Hindlimb muscle (tissue), 1 donor: ENCODE data around the gene HHATL. TPM values are rescaled to one million over a fixed set of nuclear protein-coding genes. Genes with fewer than 3 reads are reported as not detected.

Source experiments
- DNase-seq: peaks from one replicate; pipeline ENCODE4 v3.0.0-alpha.2; 2013
- polyA plus RNA-seq: library from polyadenylated mRNA; unstranded; fragments of 120-200 nt; gene quantifications from one replicate; pipeline ENCODE4 v1.2.1, GENCODE V29; 2013; ENCODE audit not compliant: insufficient read length

The HHATL gene
- polyA plus RNA-seq, 1 donor = 70.3 TPM

DNA sequence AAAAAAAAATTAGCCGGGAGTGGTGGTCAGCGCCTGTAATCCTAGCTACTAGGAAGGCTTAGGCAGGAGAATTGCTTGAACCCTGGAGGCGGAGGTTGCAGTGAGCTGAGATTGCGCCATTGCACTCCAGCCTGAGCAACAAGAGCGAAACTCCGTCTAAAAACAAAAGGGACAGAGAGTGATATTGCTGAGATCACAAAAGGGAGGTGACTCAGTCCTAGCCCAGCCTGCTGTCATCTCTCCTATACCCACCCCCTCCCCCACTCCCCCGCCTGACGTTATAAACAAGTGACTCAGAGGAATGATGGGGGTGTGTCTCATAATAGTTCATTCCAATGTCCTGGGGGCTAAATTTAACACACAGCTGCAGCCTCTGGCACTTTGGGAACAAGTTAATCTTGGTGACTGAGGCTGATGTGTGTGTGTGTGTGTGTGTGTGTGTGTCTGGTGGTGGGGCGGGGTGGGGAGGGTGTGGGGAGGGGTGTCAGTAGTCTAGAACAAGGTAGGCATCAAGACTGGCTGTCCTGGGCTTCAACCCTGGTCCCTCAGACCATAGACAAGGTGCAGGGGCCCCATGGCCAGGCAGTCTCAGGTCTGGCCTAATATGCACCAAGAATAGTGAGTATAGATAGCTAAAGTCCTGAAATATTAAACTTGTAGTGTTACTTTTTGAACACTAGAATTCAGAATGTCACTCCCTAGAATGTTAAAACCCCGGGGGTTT lies 18.6 kb downstream of the HHATL start:
- no peak for DNase-seq

GRCh38 chr3:42682301-42683070 lies 20.1 kb downstream of the HHATL start:
- no peak for DNase-seq

- DNase-seq = no peak
Observed at GRCh38 chr3:42681361-42682038, 21.1 kb downstream of the HHATL start.

GRCh38 chr3:42680806-42681205 lies 21.8 kb downstream of the HHATL start:
- DNase-seq = no peak

DNA sequence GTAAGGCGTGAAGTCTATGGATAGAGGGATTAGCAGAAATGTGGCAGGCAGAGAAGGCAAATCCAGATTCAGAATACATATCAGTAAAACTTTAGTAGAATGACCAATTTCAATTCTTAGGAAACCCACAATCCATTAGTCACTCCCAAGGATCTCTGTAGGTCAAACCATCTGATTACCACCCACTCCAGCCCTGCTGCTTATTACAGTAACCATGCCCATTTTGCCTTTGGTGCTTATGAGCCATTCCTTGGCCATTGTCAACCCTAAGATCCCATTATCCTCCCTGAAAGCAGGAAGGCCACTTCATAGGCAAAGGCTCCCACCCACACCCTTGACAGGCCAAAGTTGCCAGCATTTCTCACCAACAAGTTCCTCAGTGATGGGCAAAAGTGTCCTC lies 22.3 kb downstream of the HHATL start:
- no peak for DNase-seq

- DNase-seq = no peak
Observed at GRCh38 chr3:42678447-42678846, 24.2 kb downstream of the HHATL start.

DNA sequence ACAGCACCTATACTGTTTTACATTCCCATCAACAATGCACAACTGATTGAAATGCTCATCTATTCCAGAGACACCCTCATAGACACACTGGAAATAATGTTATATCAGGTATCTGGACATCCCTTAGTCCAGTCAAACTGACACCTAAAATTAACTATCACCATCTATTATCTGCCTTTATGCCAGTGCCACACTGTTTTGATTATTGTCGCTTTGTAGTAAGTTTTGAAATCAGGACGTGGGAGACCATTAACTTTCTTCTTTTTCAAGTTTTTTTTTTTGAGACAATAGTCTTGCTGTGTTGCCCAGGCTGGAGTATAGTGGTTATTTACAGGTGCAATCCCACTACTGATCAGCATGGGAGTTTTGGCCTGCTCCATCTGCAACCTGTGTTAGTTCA lies 26.7 kb downstream of the HHATL start:
- DNase-seq = no peak

DNA sequence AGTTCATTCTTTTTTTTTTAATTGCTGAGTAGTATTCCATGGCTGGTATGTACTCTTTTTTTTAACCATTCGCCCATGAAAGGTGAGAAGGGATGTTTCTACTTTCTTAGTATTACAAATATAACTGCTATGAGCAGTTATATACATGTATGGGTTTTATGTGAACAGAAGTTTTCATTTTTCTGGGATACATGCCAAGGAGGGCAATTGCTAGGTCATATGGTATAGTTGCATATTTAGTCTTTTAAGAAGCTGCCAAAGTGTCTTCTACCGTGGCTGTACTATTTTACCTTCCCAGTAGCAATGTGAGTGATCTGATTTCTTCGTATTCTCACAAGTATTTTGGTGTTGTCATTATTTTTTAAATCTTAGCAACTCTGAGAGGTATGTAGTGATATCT lies 28.5 kb downstream of the HHATL start:
- no peak for DNase-seq

- DNase-seq = no peak
Observed at GRCh38 chr3:42673082-42673481, 29.5 kb downstream of the HHATL start.

GRCh38 chr3:42672515-42672914 lies 30.1 kb downstream of the HHATL start:
- DNase-seq = no peak

GRCh38 chr3:42670670-42671069 lies 31.9 kb downstream of the HHATL start:
- DNase-seq = no peak

DNA sequence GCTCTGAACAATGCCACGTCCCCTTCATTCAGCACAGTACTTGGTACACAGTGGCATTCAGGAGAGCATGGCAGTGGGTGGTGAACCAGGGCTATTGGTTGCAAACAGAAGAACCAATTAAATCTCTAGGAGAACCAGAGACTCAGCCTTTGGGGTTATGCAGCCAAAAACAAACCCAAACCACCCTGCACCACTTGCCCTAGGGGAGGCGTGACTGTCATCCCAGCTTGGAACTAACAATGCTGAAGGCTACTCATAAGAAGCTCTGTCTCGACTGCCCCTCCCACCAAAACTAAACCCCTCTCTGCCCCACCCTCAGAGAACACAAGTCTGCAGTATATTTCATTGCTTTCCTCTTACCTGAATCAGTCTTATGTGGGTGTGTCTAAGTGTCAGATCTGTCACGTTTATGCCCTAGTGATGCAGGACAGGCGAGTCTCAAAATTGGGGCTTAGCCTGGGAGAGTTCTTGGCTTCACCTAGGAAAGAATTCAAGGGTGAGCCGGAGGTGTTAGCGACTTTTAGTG lies 32.5 kb downstream of the HHATL start:
- no peak for DNase-seq

DNA sequence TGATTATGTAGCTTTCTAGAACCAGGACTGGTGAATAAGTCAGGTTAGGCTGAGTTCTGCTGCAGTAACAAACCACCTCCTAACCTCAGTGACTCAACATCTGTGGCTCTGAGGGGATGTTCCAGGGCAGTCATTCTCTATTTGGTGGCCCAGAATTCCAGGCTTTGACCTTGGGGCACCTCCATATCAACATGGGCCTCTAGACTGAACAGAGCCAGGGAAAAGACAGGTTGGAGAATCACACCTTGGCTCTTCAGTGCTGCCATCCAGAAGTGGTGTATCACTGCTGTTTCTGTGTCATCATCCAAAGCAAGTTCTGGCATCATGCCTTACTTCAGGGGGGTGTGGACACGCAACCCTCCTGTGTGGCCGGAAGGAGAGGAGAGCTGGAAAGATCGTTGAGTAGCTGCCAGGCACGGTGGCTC lies 33.8 kb downstream of the HHATL start:
- no peak for DNase-seq

DNA sequence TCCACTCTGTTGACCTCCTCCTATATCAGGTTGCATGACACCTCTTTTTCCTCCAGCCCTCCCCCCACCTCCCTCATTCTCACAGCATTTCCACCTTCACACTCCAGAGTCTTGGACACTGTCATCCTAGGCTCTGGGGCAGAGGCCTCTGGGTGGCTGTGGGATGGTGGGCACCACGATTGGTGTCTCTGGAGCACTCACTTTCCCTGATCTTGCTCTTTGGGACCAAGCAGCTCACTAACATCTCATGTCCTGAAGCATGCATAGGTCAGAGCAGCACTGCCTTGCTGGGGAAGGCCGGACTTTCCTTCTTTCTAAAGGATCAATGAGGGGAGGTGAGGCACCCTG lies 34.2 kb downstream of the HHATL start:
- no peak for DNase-seq

DNA sequence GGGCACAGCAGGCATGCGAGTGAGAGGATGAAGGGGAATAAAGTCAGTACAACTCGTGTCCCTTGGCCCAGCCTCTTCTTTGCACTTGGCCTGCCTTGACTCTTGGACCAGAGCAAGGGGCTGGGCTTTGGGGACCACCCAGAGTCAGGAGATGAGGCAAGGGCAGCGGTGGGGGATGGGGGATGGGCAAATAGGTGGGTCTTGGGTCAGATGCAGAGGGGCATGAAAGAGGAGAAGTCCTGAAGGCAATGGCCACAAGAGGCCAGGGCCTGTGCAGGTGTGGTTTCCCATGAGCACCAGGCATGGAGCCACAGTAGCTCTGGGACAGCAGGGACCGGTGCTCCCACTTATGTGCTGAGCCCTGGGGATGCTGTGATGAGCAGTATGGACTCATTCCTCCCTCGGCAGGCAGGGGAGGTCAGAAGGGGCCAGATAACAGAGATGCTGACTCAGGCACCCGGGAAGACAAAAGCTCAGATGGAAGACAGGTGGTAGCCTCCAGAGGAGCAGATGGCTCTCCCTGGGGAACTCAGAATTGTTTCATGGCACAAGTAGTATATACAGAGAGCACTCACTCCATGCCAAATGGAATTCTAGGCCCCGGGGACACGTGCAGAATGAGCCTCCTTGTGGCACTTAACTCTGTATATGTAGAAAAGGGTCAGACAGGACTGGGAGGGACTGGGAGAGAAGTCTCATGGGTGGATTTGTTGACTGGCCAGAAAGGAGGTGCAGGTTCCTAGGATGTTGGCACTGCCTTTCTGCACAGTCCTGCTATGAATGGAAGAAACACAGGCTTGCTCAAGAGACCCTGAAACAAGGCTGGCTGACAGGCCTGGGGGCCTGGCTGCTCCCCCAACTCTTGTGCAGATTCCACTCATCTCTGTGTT lies 34.8 kb downstream of the HHATL start:
- no peak for DNase-seq

DNA sequence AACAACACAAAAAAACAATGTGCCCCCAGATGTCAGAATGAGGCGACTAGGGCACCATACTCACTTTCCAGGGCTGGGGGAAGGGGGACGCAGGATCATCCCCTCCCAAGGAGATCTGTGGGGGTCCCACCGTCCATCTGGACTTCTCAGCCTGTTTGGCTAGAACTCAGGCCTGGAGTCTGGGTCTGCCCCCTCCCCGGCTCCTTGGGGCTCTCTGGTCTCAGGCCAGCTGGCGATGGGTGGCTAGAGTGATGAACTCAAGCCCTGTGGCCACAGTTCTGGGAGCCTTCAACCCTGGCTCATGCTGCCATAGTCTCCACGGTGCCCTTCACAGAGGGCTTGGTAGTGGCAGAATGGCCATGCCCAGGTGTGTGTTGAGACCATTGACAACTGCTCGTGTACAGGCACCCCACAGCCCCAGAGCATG lies 35.5 kb downstream of the HHATL start:
- no peak for DNase-seq

- no peak for DNase-seq
Observed at GRCh38 chr3:42666577-42666998, 36.0 kb downstream of the HHATL start.

GRCh38 chr3:42666022-42666421 lies 36.6 kb downstream of the HHATL start:
- DNase-seq = no peak

DNA sequence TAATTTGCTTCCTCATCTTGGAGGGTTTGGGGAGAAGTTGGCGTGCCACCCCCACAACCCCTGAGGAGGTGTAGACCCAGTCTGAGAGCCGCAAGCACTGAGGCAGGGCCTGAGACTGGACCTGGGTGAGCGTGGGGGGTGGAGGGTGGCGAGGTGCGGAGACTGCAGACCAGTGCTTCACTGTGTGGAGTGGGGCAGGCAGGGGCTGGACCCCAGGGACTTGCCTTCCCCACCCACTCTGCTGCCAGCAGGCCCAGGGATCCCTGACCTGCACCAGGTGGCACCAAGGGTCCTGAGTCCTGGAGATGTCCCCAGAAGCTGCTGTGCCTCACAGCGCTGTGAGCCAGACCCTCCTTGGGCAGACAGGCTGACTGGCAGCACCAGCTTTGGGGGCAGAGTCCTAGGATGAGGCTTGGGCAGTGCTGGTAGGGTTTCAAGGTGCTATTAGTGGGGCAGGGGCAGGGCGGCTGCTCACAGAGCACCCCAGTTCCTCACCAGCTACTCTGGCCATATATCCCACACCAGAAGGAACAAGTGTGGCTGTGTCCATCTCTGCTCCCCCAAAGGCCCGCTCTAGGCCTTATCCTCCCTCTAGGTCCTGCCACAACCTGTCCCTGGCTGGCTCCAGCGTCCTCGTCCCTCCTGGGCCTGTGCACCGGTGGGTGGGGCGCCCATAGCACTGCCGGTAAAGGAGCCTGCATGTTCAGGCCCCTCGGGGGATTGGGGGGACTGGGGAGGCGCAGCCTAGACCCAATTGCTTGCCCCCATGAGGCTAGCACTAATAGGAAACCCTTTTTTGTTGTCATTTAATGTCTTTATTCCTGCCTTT lies 37.3 kb downstream of the HHATL start:
- DNase-seq = no peak

DNA sequence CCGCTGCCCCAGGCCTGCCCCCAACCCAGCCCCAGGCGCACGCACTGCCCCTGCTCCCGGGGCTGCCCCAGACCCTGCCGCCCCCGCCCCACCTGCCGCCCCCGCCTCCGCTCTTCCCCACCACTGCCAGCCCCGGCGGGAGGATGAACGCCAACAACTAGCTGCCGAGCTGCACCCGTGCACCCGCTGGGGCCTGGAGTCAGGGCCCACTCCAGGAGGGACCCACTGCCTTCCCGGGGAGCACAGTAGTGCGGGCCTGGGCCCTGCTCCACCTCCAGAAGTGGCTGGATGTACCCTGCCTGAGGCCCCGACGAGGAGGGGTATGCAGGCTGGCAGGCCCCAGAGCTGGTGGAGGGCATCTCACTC lies 38.2 kb downstream of the HHATL start:
- DNase-seq = no peak
